T-cell (primary cell): ENCODE data around the gene CFTR. TPM values are rescaled to one million over a fixed set of nuclear protein-coding genes. Genes with fewer than 3 reads are reported as not detected.
A peak's percentile ranks its signal among the peaks of the same experiment; 100 is the strongest.
"Not testable (repeated sequence)": the region's sequence is repeated elsewhere in the genome, so short reads cannot be mapped to it uniquely, and the experiment has no call there.

ENCODE experiments used
- ATAC-seq, 4 experiments: fragments of 200-7000 bp in 3 of 4; fragments of 150-1000 bp in 1 of 4; cut with Tn5 transposase; replicated peaks in 1 of 4; 1 replicate in 3 of 4; 2 replicates in 1 of 4; pipeline ENCODE4 v1.10.0; 2021; ENCODE audit warnings: moderate library complexity in 3 of 4, mild to moderate bottlenecking in 2 of 4, moderate number of reproducible peaks in 1 of 4
- CTCF ChIA-PET, 2 donors: fragments of 300-600 bp; sonication (Branson Sonifier 250); formaldehyde crosslinking; loops; one replicate each; lab custom pipeline; 2022; ENCODE audit warnings: antibody characterized with exemption in 2 of 2; lab: Charles Lee
- POLR2A ChIA-PET, 2 donors: fragments of 300-600 bp; sonication (Branson Sonifier 250); formaldehyde crosslinking; loops; one replicate each; lab custom pipeline; 2022; ENCODE audit warnings: antibody characterized with exemption in 2 of 2; lab: Charles Lee
- DNase-seq, 35 experiments: peaks; one replicate each; pipeline versions ENCODE4 v3.0.0 to v3.0.0-alpha.2; 2013 to 2023
- H3K27ac ChIP-seq: one replicate; pipeline ENCODE4 v1.5.1; 2013; ENCODE audit warnings: low read length
- H3K27me3 ChIP-seq, 2 experiments: replicated peaks in 1 of 2; 1 replicate in 1 of 2; 2 replicates in 1 of 2; pipeline versions ENCODE4 v1.6.1 to v1.7.0; 2013; ENCODE audit warnings: low read length in 1 of 2, mixed read lengths in 1 of 2; ENCODE audit not compliant: control insufficient read depth in 2 of 2, insufficient read depth in 2 of 2; ENCODE audit errors: extremely low read depth in 1 of 2
- H3K36me3 ChIP-seq, 2 donors: 1 replicate in 1 of 2; 2 replicates in 1 of 2; pipeline versions ENCODE4 v1.6.1 to v1.7.0; 2013; ENCODE audit warnings: low read length in 1 of 2; ENCODE audit not compliant: control insufficient read depth in 2 of 2, insufficient read depth in 1 of 2; ENCODE audit errors: extremely low read depth in 1 of 2
- H3K4me1 ChIP-seq, 2 experiments: 1 replicate in 1 of 2; 2 replicates in 1 of 2; pipeline versions ENCODE4 v1.6.1 to v1.7.0; 2013; ENCODE audit warnings: low read length in 2 of 2, mixed read lengths in 1 of 2; ENCODE audit not compliant: insufficient read depth in 2 of 2, control insufficient read depth in 1 of 2; ENCODE audit errors: extremely low read depth in 1 of 2
- H3K4me3 ChIP-seq, 2 donors: 1 replicate in 1 of 2; 2 replicates in 1 of 2; pipeline versions ENCODE4 v1.5.1 to v1.7.0; 2013; ENCODE audit warnings: mild to moderate bottlenecking in 2 of 2, low read length in 1 of 2, moderate library complexity in 1 of 2; ENCODE audit not compliant: control insufficient read depth in 1 of 2; ENCODE audit errors: extremely low read depth in 1 of 2
- H3K9me3 ChIP-seq: 2 replicates; pipeline ENCODE4 v1.7.0; 2013
- H3K27ac Mint-ChIP-seq, 2 donors: one replicate each; pipeline ENCODE4 v1.8.0; 2020 to 2021; ENCODE audit warnings: mild to moderate bottlenecking in 2 of 2, mixed read lengths in 2 of 2
- H3K27me3 Mint-ChIP-seq, 2 donors: one replicate each; pipeline ENCODE4 v1.8.0; 2021 to 2022; ENCODE audit warnings: mixed read lengths in 2 of 2
- H3K36me3 Mint-ChIP-seq: one replicate; pipeline ENCODE4 v1.8.0; 2021; ENCODE audit warnings: mixed read lengths
- H3K4me1 Mint-ChIP-seq, 3 donors: one replicate each; pipeline ENCODE4 v1.8.0; 2020 to 2022; ENCODE audit warnings: mixed read lengths in 3 of 3, mild to moderate bottlenecking in 1 of 3
- H3K4me3 Mint-ChIP-seq, 3 donors: one replicate each; pipeline ENCODE4 v1.8.0; 2020 to 2022; ENCODE audit warnings: mild to moderate bottlenecking in 3 of 3, mixed read lengths in 3 of 3, moderate library complexity in 3 of 3
- H3K9me3 Mint-ChIP-seq, 3 donors: one replicate each; pipeline ENCODE4 v1.8.0; 2020 to 2022; ENCODE audit warnings: mixed read lengths in 3 of 3
- WGBS: methylation state at CpG from one replicate; pipeline ENCODE4 v1.1.5; 2013; ENCODE audit warnings: missing lambda C conversion rate; ENCODE audit not compliant: insufficient coverage; 5-methylcytosine and 5-hydroxymethylcytosine counted together
- total RNA-seq, 35 experiments: library from RNA in 6 of 35; stranded (reverse) in 6 of 35; fragments of 120-200 nt in 1 of 35; gene quantifications; one replicate each; pipeline versions ENCODE4 v1.2.1 to v1.2.4 and lab custom pipeline; 2013 to 2026

Gene CFTR
- total RNA-seq, 5 donors from 2014 or later (not counting 1 experiment from before 2014, with no cell fraction given) = 0.44 to 0.53 (median 0.47) TPM; not detected in 2

GRCh38 chr7:117706210-117706609, 226.4 kb downstream of the CFTR start:
- Histone ChIP-seq H3K36me3 (no peaks in the 10 kb centered on the region), H3K9me3 (no peaks in the 10 kb centered on the region), H3K4me1 (peaks cover 0 to 3% of the 10 kb centered on the region in 2 experiments), H3K27ac (no peak overlapping the region), H3K27me3 (no peaks in the 10 kb centered on the region), H3K4me3 (no peak overlapping the region)
- ChIA-PET POLR2A (no interaction called here), CTCF (no interaction called here)
- ATAC-seq (no peak), DNase-seq (no peak)
- Mint-ChIP-seq H3K4me1 (no peaks in the 10 kb centered on the region), H3K27ac (no peak overlapping the region), H3K9me3 (peaks cover 0 to 3% (median 2%) of the 10 kb centered on the region in 3 donors), H3K4me3 (no peak overlapping the region), H3K36me3 (no peaks in the 10 kb centered on the region), H3K27me3 (no peaks in the 10 kb centered on the region)
- no CpG with 5 or more reads among the region's 2 CpGs for WGBS

- no peaks in the 10 kb centered on the region for H3K4me1 Mint-ChIP-seq
Observed at GRCh38 chr7:117707080-117707479, 227.3 kb downstream of the CFTR start.

GRCh38 chr7:117708173-117708572, 228.3 kb downstream of the CFTR start:
- H3K9me3 ChIP-seq, H3K4me1 Mint-ChIP-seq, DNase-seq, H3K36me3 ChIP-seq, H3K36me3 Mint-ChIP-seq, ATAC-seq, H3K27ac ChIP-seq, H3K27me3 ChIP-seq, POLR2A ChIA-PET, H3K4me3 Mint-ChIP-seq, H3K27me3 Mint-ChIP-seq, H3K4me1 ChIP-seq, H3K27ac Mint-ChIP-seq, H3K4me3 ChIP-seq, CTCF ChIA-PET, H3K9me3 Mint-ChIP-seq: not testable (repeated sequence)
- no CpG with 5 or more reads among the region's 4 CpGs for WGBS

More at GRCh38 chr7:117707080-117707479, 227.3 kb downstream of the CFTR start:
- no peaks in the 10 kb centered on the region for H3K36me3 ChIP-seq
- no peak overlapping the region for H3K4me3 ChIP-seq
- no peak for DNase-seq
- peaks cover 0 to 3% of the 10 kb centered on the region in 2 experiments for H3K4me1 ChIP-seq
- ChIA-PET POLR2A (no interaction called here), CTCF (no interaction called here)
- Mint-ChIP-seq H3K4me3 (no peak overlapping the region), H3K9me3 (peaks cover 0 to 3% (median 2%) of the 10 kb centered on the region in 3 donors), H3K36me3 (no peaks in the 10 kb centered on the region), H3K27ac (no peak overlapping the region), H3K27me3 (no peaks in the 10 kb centered on the region)
- no peaks in the 10 kb centered on the region for H3K27me3 ChIP-seq
- no peak for ATAC-seq
- H3K27ac ChIP-seq = no peak overlapping the region
- no peaks in the 10 kb centered on the region for H3K9me3 ChIP-seq

- Mint-ChIP-seq H3K27ac (no peak overlapping the region), H3K36me3 (no peaks in the 10 kb centered on the region), H3K9me3 (peaks cover 0 to 3% (median 0%) of the 10 kb centered on the region in 3 donors), H3K4me3 (no peak overlapping the region), H3K4me1 (no peaks in the 10 kb centered on the region), H3K27me3 (peaks cover 0 to 7% of the 10 kb centered on the region in 2 donors)
- CTCF ChIA-PET = no interaction called here
- Histone ChIP-seq H3K4me1 (peaks cover 0 to 3% of the 10 kb centered on the region in 2 experiments), H3K4me3 (no peak overlapping the region), H3K9me3 (no peaks in the 10 kb centered on the region), H3K27ac (no peak overlapping the region), H3K27me3 (no peaks in the 10 kb centered on the region), H3K36me3 (no peaks in the 10 kb centered on the region)
- no peak for ATAC-seq
- WGBS = no CpG with 5 or more reads among the region's 1 CpG
- POLR2A ChIA-PET = no interaction called here
- no peak for DNase-seq
Observed at GRCh38 chr7:117711556-117711955, 231.7 kb downstream of the CFTR start.

- no peak overlapping the region for H3K4me3 ChIP-seq
- DNase-seq (peak in 1 of 35 experiments; percentile 4), ATAC-seq (no peak)
- H3K27ac ChIP-seq = no peak overlapping the region
- no peaks in the 10 kb centered on the region for H3K36me3 ChIP-seq
- no peaks in the 10 kb centered on the region for H3K4me1 ChIP-seq
- no peaks in the 10 kb centered on the region for H3K9me3 Mint-ChIP-seq
- H3K27me3 ChIP-seq = no peaks in the 10 kb centered on the region
- no peaks in the 10 kb centered on the region for H3K4me1 Mint-ChIP-seq
- H3K27me3 Mint-ChIP-seq = peaks cover 0 to 7% of the 10 kb centered on the region in 2 donors
- H3K27ac Mint-ChIP-seq = no peak overlapping the region
- H3K9me3 ChIP-seq = no peaks in the 10 kb centered on the region
- no peak overlapping the region for H3K4me3 Mint-ChIP-seq
- ChIA-PET CTCF (interaction anchor here in 1 of 2 donors (0.5 kb wide), 1 partner anchor 18 kb away, joined by 3 read pairs; no protein-coding TSS in a partner anchor), POLR2A (no interaction called here)
- no CpG with 5 or more reads among the region's 3 CpGs for WGBS
- H3K36me3 Mint-ChIP-seq = no peaks in the 10 kb centered on the region
Observed at GRCh38 chr7:117715784-117716445, 236.1 kb downstream of the CFTR start.

GRCh38 chr7:117716707-117717299, 237.0 kb downstream of the CFTR start:
- no peaks in the 10 kb centered on the region for H3K4me1 Mint-ChIP-seq
- no peak overlapping the region for H3K4me3 Mint-ChIP-seq
- ChIA-PET CTCF (no interaction called here), POLR2A (no interaction called here)
- no peak for ATAC-seq
- DNase-seq = no peak
- no peaks in the 10 kb centered on the region for H3K36me3 Mint-ChIP-seq
- no peaks in the 10 kb centered on the region for H3K9me3 ChIP-seq
- H3K27me3 Mint-ChIP-seq = peaks cover 0 to 7% of the 10 kb centered on the region in 2 donors
- H3K36me3 ChIP-seq = no peaks in the 10 kb centered on the region
- H3K4me3 ChIP-seq = no peak overlapping the region
- no peaks in the 10 kb centered on the region for H3K9me3 Mint-ChIP-seq
- no peaks in the 10 kb centered on the region for H3K4me1 ChIP-seq
- H3K27me3 ChIP-seq = no peaks in the 10 kb centered on the region
- no peak overlapping the region for H3K27ac Mint-ChIP-seq
- WGBS = no CpG with 5 or more reads among the region's 5 CpGs
- H3K27ac ChIP-seq = no peak overlapping the region
